Activated CD8-positive, alpha-beta memory T cell treated with anti-CD3 and anti-CD28 coated beads, Interleukin-2, amount 50 U/mL, for 24 hours (primary cell): ENCODE results near the gene PRB4.
"Not testable (repeated sequence)": the region's sequence is repeated elsewhere in the genome, so short reads cannot be mapped to it uniquely, and the experiment has no call there.

Source experiments
- DNase-seq: peaks from one replicate; pipeline ENCODE4 v3.0.0-alpha.2; 2020; ENCODE audit errors: extremely low read depth

The PRB4 gene

GRCh38 chr12:11310336-11310735 lies at the start of gene PRB4:
Gene PRB4, minus strand, starts transcription at chr12:11310436. Its CDS starts 38 bp downstream, at chr12:11310398.
- no peak for DNase-seq

- not testable (repeated sequence) for DNase-seq
These were observed 41.5 kb upstream of the PRB4 start for GRCh38 chr12:11351736-11352135.

GRCh38 chr12:11348439-11348838 lies 38.2 kb upstream of the PRB4 start:
- no peak for DNase-seq

GRCh38 chr12:11347810-11348209 lies 37.6 kb upstream of the PRB4 start:
- DNase-seq: no peak

- no peak for DNase-seq
These were observed 34.3 kb upstream of the PRB4 start for GRCh38 chr12:11344500-11344899.

GRCh38 chr12:11324426-11324825 lies 14.2 kb upstream of the PRB4 start:
- no peak for DNase-seq

GRCh38 chr12:11321980-11322379 lies 11.7 kb upstream of the PRB4 start:
- no peak for DNase-seq

- DNase-seq: no peak
These were observed 3.1 kb downstream of the PRB4 start for GRCh38 chr12:11307143-11307542.

- DNase-seq: no peak
These were observed 36.8 kb downstream of the PRB4 start for GRCh38 chr12:11273449-11273848.

- DNase-seq: no peak
These were observed 40.6 kb downstream of the PRB4 start, which contains the start of gene PRB3 for GRCh38 chr12:11269607-11270006. Gene PRB3, minus strand, starts transcription at chr12:11269707. Its CDS starts 38 bp downstream, at chr12:11269669.

GRCh38 chr12:11264501-11264900 lies 45.7 kb downstream of the PRB4 start:
- no peak for DNase-seq
